HG03575 (cell line): ENCODE measurements around the gene PC.

Experiments used
- ATAC-seq: cut with Tn5 transposase; IDR thresholded peaks from one replicate; pipeline ENCODE4 v1.9.1; 2021; ENCODE audit not compliant: unreplicated experiment, insufficient number of reproducible peaks, low FRiP score; ENCODE audit errors: extremely low read depth

Gene PC

DNA sequence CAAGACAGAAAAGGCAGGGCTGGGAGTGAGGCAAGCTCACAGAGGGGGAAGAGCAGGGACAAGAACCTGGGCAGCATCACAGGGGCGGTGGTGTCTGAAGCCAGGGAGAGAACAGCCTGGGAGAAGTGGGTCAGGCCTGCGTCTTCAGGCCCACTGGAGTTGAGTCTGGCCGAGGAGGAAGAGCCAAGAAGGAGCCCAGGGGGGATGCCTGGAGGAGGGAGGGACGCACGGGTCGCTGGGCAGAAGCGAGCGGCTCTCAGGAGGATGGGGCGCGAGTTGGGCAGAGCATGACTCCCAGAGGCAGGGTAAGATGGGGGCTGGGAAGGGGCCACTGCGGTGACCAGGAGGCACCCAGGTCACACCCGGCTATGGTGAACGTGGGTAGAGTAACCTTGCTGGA is 82.8 kb downstream of the PC start:
- ATAC-seq: no peak

DNA sequence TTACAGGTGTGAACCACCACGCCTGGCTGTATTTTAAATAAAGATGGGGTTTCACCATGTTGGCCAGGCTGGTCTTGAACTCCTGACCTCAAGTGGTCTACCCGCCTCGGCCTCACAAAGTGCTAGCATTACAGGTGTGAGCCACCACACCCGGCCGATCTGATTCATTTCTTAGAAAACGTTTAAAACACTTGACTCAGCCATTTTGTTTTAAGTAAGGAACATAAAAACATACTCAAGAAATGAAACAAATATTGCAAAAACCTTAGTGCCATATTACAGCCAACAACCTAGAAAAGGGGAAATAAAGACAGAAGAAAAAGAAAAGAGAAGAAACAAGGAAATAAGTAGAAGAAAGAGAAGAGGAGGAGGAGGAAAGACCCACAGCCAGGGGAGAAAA is 84.0 kb downstream of the PC start:
- ATAC-seq: no peak

DNA sequence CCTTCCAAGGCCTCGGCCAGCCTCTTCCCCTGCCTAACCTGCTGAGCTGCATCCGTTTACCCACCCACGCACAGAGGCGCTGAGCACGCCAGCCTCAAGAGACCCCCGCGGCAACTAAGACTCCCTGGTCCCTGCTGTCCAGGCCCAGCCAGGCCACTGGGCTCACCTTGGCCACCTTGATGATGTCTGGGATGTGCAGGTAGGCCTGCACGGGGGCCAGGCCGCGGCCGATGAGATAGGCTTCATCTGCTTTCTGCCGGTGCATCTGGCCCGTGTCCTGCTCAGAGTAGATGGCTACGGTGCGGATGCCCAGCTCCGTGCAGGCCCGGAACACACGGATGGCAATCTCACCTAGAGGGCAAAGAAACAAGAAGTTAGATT is 86.7 kb downstream of the PC start:
- ATAC-seq: no peak

GRCh38 chr11:66870616-66871520 is 87.3 kb downstream of the PC start:
- ATAC-seq: no peak

DNA sequence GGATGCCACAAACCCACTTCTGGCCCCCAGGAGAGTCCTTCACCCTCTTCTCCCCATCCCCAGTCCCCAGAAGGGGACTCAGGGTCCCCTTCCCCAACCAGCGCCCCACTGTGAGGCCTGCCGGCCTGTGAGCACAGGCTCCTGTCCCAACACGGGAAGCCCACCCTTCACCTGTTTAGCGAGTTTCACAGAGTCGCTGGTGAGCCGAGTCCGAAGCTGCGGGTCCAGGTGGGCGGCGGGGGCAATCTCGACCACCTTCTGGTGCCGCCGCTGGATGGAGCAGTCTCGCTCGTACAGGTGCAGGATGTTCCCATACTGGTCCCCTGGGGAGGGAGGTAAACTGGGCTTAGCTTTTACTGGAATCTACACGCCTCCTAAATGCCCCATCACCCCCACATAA is 88.1 kb downstream of the PC start:
- no peak for ATAC-seq

DNA sequence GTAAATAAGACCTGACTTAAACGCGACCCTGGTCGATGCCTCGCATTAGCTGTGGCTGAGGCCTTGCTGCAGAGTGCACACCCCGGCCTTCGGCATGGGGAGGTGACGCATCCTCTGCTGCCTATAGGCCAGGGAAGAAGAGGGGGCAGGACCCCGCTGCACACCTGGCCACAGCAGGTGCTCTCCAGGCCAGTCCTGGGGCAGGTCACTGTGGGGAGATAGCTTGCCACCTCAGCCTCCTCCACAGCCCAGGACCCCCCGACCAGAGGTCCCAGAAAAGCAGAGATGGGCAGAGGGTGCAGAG is 88.7 kb downstream of the PC start:
- no peak for ATAC-seq

GRCh38 chr11:66868726-66869566 is 89.2 kb downstream of the PC start:
- no peak for ATAC-seq

- ATAC-seq: no peak
Measured at GRCh38 chr11:66868082-66868725, 90.0 kb downstream of the PC start.

DNA sequence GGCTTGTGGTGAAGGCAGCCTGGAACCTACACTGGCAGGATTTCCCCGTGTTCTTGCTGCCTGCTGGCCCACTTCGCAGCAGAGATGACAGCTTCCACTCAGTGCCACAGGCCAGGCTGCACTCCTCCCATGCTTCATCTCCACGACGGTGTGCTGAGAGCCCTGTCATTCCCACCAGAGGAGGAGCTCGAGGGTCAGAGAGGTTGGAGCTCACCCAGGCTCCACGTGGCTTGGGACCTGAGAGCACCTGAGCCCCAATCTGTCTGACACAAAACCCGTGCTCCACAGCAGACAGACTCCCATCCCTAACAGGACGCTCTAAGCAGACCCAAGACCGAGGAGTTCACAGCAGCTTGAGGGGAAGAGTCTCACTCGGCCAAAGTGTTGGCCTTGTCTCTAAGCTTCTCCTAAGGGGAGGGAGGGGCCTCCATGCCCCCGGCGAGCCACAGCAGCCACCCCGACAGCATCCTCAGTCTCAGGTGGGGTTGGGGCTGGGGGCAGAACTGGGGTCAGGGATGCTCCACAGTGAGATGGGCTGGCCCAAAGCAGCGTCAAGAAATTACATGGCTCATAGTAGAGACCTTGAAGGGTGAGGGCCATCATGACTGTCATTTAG is 90.7 kb downstream of the PC start:
- ATAC-seq: no peak

DNA sequence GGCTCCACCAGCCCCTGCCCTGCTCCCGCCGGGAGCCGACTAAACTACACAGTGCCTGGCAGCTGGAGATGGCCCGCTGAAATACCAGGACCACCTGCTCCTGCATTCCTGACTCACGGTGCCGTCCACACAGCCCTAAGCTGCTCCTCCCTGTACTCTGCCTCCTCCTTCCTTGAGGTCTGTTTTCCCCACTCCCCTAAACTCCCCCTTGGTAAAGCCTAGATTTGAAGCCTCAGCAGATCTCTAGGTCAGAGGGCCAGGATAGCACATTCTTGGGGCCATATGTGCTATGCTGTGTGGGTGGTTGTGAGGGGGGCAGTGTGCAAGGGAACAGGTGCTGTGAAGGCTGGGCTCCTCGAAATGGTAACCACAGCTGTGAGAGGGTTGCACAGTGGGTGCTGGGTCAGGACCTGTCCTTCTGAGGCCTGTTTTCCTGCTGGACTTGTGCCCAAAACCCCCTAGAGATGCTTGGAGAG is 91.6 kb downstream of the PC start:
- no peak for ATAC-seq

DNA sequence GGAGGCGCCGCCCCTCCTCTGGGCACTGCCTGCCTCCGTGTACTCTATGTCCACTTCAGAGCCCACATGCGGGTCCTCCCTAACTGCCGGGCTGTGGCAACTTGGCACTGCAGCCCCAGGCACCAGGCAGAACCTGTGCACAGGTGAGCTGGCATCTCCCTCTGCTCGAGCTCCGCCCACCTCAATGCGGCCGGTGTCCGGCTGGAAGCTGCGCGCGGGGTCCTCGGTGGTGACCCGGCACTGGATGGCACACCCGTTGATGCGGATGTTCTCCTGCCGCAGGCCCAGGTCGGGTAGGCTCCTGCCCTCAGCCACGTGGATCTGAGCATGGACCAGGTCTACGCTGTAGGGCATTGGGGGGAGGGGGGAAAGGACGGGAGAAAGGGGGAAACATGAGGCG is 92.2 kb downstream of the PC start:
- no peak for ATAC-seq

DNA sequence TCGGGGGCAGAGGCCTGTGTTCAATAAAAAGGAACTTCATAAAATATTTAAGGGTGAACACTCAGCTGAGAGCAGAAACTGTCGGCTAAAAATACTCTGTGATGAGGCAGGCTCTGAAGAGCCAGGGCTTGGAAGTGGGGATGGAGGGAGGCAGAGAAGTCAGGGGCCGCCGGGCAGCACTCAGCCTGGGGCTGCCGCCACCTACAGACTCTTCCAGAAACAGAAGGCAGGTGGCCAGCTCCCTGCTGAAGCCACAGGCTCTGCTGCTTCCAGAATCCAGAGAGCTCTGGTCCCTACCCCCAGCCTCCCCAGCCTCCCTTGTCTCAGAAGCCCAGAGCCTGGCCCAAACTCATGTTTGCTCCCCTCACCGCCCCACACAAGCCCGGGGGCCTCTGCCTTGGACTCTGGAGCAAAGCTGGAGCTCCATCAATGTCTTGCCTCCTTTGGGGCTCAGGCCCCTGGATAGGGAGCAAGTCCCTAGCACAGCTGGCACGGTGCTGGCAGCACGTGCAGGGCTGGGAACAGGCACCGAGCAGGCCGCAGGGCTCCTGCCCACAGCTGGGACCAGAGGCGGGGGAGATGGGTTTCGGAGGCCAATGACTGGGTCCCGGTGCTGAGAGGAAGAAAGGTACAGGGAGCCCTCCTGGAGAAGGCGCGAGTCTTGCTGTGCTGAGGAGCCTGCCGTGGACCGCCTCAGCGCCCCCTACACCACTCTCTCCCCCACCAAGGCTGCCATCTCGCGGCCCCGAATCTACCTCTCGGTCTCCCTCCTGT is 93.1 kb downstream of the PC start:
- no peak for ATAC-seq

- ATAC-seq: no peak
Measured at GRCh38 chr11:66864172-66864901, 93.8 kb downstream of the PC start.

DNA sequence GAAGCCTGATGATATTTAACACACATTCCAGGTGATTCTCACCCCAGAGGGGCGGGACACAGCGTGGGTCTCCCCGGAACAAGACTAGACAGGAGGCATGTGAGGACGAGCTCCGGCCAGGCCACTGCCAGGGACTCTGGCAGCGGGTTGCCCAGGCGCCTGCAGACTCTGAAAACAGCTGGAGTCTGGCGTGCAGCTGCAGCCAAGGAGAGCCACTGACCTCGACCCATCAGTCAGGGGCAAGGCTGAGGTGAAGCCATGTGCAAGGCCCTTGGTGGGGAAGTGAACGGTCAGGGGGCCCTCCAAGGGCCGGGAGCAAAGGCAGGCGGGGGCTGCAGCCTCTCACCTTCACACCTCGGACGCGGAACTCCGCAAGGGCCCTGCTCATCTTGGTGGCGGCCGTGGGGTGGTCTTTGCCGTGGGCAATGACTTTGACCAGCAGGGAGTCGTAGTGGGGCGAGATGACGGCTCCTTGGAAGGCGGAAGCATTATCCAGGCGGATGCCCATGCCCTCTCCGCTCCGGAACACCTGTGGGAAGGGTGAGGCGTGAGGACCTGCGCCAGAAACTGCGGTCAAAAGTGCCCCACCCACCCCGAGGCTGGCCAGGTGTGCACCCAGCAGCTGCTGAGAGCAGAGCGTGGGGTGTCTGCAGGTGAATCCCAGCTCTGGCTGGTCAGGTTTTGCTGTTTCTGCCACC is 94.6 kb downstream of the PC start:
- ATAC-seq: no peak

GRCh38 chr11:66862559-66863037 is 95.6 kb downstream of the PC start:
- no peak for ATAC-seq

GRCh38 chr11:66861774-66862558 is 96.2 kb downstream of the PC start:
- no peak for ATAC-seq
